Measurements from ENCODE around the gene B3GALT5. TPM values are rescaled to one million over a fixed set of nuclear protein-coding genes. Genes with fewer than 3 reads are reported as not detected.

B3GALT5 gene
- total RNA-seq, 2 experiments from 2014 or later: not detected

DNA sequence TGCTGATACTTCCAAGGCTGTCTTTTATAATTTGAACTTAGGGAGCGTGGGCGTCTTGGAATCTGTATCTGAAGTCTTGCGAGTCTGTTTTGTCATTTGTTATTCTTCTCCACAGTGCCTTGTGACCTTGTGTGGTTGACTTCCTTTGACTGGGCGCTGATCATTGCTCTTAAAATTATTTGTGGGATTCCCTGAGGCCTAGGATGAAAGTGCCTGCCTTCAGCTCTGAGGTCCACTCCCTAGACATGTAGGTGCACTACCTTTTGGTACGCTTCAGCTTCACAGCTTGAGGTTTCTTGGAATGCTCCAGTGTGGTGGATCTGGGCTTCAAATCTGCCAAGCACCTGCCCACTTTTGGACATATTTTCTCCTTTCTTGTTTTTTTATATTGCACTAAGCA is 82.0 kb downstream of the B3GALT5 start:
- DNase-seq: no peak
- no peak for ATAC-seq
- Mint-ChIP-seq H3K36me3 (ENCODE audit: low read depth) (no peaks in the 10 kb centered on the region), H3K4me1 (ENCODE audit: low read depth) (no peaks in the 10 kb centered on the region), H3K27me3 (no peaks in the 10 kb centered on the region), H3K9me3 (no peaks in the 10 kb centered on the region), H3K4me3 (no peak overlapping the region), H3K27ac (no peak overlapping the region)
- no peak for TF ChIP-seq CTCF (IDR thresholded peaks at IDR 0.05)
- CTCF ChIA-PET: no interaction called here
- POLR2A ChIA-PET: no interaction called here
- intact Hi-C loops (cut with micrococcal nuclease): no loop called here

DNA sequence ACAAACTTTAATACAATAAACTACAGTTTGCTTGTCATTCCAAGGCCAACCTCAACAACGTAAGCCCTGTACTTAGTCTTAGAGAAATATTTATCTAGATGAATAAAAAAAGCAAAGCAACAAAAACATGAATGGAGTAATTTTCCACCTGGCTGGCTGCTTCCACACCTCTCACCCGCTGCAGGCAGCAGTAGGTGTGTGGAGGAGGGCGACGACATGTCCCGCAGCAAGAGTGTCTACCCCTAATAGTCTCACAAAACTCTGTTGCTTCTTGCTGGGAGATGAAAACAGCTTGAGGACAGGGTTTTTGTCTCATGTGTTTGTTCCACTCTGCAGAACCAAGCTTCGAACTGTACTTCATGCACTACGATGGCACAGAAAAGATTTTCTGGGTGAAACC is 83.5 kb downstream of the B3GALT5 start:
- POLR2A ChIA-PET: no interaction called here
- CTCF ChIA-PET: no interaction called here

DNA sequence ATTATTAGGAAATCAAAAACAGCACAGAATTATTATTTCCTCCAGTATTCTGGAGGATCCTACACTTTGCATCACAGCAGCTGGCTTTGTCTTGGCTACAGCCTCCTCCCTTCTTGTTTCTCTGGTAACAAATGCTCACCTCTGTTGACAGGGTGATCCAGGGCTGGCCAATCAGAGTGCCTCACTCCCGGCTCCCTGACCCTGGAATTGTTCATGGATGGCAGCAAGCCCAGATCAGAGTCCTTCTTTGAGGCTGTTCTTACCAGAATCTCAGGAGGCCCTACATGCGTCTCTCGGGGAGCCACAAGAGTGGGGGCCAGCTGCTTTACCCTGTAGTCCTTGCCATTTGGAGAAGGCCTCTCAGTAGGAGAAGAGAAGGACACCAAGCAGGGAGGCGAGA is 83.9 kb downstream of the B3GALT5 start:
- DNase-seq (no peak), ATAC-seq (no peak)
- intact Hi-C loops (cut with micrococcal nuclease): no loop called here
- H3K4me1 Mint-ChIP-seq (ENCODE audit: low read depth): no peaks in the 10 kb centered on the region
- no peak overlapping the region for H3K4me3 Mint-ChIP-seq
- ChIA-PET POLR2A (no interaction called here), CTCF (no interaction called here)
- H3K36me3 Mint-ChIP-seq (ENCODE audit: low read depth): no peaks in the 10 kb centered on the region
- no peak overlapping the region for H3K27ac Mint-ChIP-seq
- H3K9me3 Mint-ChIP-seq: no peaks in the 10 kb centered on the region
- peaks cover 2% of the 10 kb centered on the region for H3K27me3 Mint-ChIP-seq
- TF ChIP-seq CTCF (IDR thresholded peaks at IDR 0.05): no peak

More for the DNA sequence above, 83.5 kb downstream of the B3GALT5 start:
- Mint-ChIP-seq H3K4me3 (no peak overlapping the region), H3K27ac (no peak overlapping the region), H3K27me3 (peaks cover 2% of the 10 kb centered on the region), H3K4me1 (ENCODE audit: low read depth) (no peaks in the 10 kb centered on the region), H3K36me3 (ENCODE audit: low read depth) (no peaks in the 10 kb centered on the region), H3K9me3 (no peaks in the 10 kb centered on the region)
- ATAC-seq (no peak), DNase-seq (no peak)
- TF ChIP-seq CTCF (IDR thresholded peaks at IDR 0.05): no peak
- intact Hi-C loops (cut with micrococcal nuclease): no loop called here

- no peaks in the 10 kb centered on the region for H3K36me3 Mint-ChIP-seq (ENCODE audit: low read depth)
- intact Hi-C loops (cut with micrococcal nuclease): no loop called here
- H3K27ac Mint-ChIP-seq: no peak overlapping the region
- no peak for TF ChIP-seq CTCF (IDR thresholded peaks at IDR 0.05)
- CTCF ChIA-PET: no interaction called here
- POLR2A ChIA-PET: no interaction called here
- ATAC-seq (no peak), DNase-seq (no peak)
- peaks cover 3% of the 10 kb centered on the region for H3K27me3 Mint-ChIP-seq
- no peaks in the 10 kb centered on the region for H3K4me1 Mint-ChIP-seq (ENCODE audit: low read depth)
- H3K9me3 Mint-ChIP-seq: peaks cover 2% of the 10 kb centered on the region
- no peak overlapping the region for H3K4me3 Mint-ChIP-seq
Measured at GRCh38 chr21:39700318-39700717, 87.6 kb downstream of the B3GALT5 start.

DNA sequence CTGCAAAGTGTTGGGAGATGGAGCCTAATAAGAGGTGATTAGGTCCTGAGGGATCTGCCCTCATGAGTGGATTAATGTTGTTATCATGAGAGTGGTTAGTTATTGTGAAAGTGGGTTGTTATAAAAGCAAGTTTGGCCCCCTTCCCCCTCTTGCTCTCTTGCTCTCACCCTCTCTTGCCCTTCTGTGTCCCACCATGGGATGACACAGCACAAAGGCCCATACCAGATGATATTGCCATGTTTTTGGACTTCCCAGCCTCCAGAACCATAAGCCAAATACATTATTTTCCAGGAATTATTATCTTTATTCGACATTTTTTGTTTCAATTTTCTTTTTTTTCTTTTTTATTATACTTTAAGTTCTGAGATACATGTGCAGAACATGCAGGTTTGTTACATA is 90.8 kb downstream of the B3GALT5 start:
- H3K36me3 Mint-ChIP-seq (ENCODE audit: low read depth): no peaks in the 10 kb centered on the region
- ChIA-PET POLR2A (no interaction called here), CTCF (no interaction called here)
- ATAC-seq (no peak), DNase-seq (no peak)
- peaks cover 4% of the 10 kb centered on the region for H3K27me3 Mint-ChIP-seq
- intact Hi-C loops (cut with micrococcal nuclease): no loop called here
- peaks cover 2% of the 10 kb centered on the region for H3K9me3 Mint-ChIP-seq
- no peak overlapping the region for H3K27ac Mint-ChIP-seq
- H3K4me1 Mint-ChIP-seq (ENCODE audit: low read depth): no peaks in the 10 kb centered on the region
- H3K4me3 Mint-ChIP-seq: no peak overlapping the region
- no peak for TF ChIP-seq CTCF (IDR thresholded peaks at IDR 0.05)

Measured in activated CD8-positive, alpha-beta T cell treated with anti-CD3 and anti-CD28 coated beads for 36 hours (primary cell).